Keratinocyte (primary cell): ENCODE results near the gene KMT2E. TPM values are rescaled to one million over a fixed set of nuclear protein-coding genes. Genes with fewer than 3 reads are reported as not detected.

Experiments
- DNase-seq: peaks from one replicate; pipeline ENCODE4 v3.0.0-alpha.2; 2011; ENCODE audit warnings: low read depth, missing footprints, low spot score
- FAIRE-seq: peaks from 2 replicates; lab custom pipeline; 2011; peaks lifted over from hg19 to GRCh38; lab: Jason Lieb, UNC
- H2AFZ ChIP-seq: 2 replicates; pipeline ENCODE4 v1.6.0; 2012; ENCODE audit warnings: low read length, control low read depth, inconsistent platforms; ENCODE audit not compliant: control insufficient read depth
- H3K27ac ChIP-seq: 2 replicates; pipeline ENCODE4 v1.5.1; 2011; ENCODE audit warnings: low read length; ENCODE audit not compliant: control insufficient read depth, insufficient read depth
- H3K27me3 ChIP-seq: 3 replicates; pipeline ENCODE4 v1.6.0; 2011; ENCODE audit warnings: low read length; ENCODE audit not compliant: control insufficient read depth, insufficient read depth; ENCODE audit errors: extremely low read depth
- H3K36me3 ChIP-seq, 2 experiments: 2 replicates in 1 of 2; 3 replicates in 1 of 2; pipeline ENCODE4 v1.5.1; 2011; ENCODE audit warnings: low read length in 2 of 2, mild to moderate bottlenecking in 1 of 2; ENCODE audit not compliant: control insufficient read depth in 2 of 2, insufficient read depth in 2 of 2; ENCODE audit errors: extremely low read depth in 1 of 2
- H3K4me1 ChIP-seq: 3 replicates; pipeline ENCODE4 v1.5.1; 2011; ENCODE audit warnings: low read length; ENCODE audit not compliant: control insufficient read depth, insufficient read depth; ENCODE audit errors: extremely low read depth
- H3K4me2 ChIP-seq: 3 replicates; pipeline ENCODE4 v1.6.0; 2011; ENCODE audit warnings: low read depth, low read length; ENCODE audit not compliant: control insufficient read depth, insufficient read depth; ENCODE audit errors: extremely low read depth
- H3K4me3 ChIP-seq, 3 experiments: fragments of 200-600 bp in 1 of 3; sonication (generic) in 1 of 3; 2 replicates in 2 of 3; 3 replicates in 1 of 3; pipeline ENCODE4 v1.5.1; 2011 to 2016; ENCODE audit warnings: low read length in 3 of 3, mild to moderate bottlenecking in 3 of 3, control low read depth in 2 of 3, inconsistent platforms in 1 of 3, low read depth in 1 of 3, mixed read lengths in 1 of 3, mixed run types in 1 of 3, moderate library complexity in 1 of 3; ENCODE audit not compliant: control insufficient read depth in 2 of 3, insufficient read depth in 2 of 3; ENCODE audit errors: extremely low read depth in 1 of 3
- H3K79me2 ChIP-seq: 2 replicates; pipeline ENCODE4 v1.6.0; 2012; ENCODE audit warnings: low read length; ENCODE audit not compliant: control insufficient read depth, insufficient read depth
- H3K9ac ChIP-seq: 3 replicates; pipeline ENCODE4 v1.6.0; 2011; ENCODE audit warnings: low read length; ENCODE audit not compliant: control insufficient read depth, insufficient read depth; ENCODE audit errors: extremely low read depth
- H3K9me1 ChIP-seq: 3 replicates; pipeline ENCODE4 v1.6.0; 2011; ENCODE audit warnings: low read length; ENCODE audit not compliant: control insufficient read depth, insufficient read depth; ENCODE audit errors: extremely low read depth
- H3K9me3 ChIP-seq: 2 replicates; pipeline ENCODE4 v1.5.1; 2012; ENCODE audit warnings: low read depth, low read length; ENCODE audit not compliant: control insufficient read depth
- H4K20me1 ChIP-seq: 3 replicates; pipeline ENCODE4 v1.6.0; 2011; ENCODE audit warnings: low read length; ENCODE audit not compliant: control insufficient read depth, insufficient read depth; ENCODE audit errors: extremely low read depth
- EZH2 ChIP-seq: IDR thresholded peaks from one replicate; pipeline ENCODE4 v1.6.1; 2012; ENCODE audit warnings: inconsistent platforms, mild to moderate bottlenecking, low read length, moderate library complexity
- dilution Hi-C: fragments of 300-500 bp; cut with MboI; formaldehyde crosslinking; loops from one replicate; pipeline ENCODE4 v1.7.0; 2020; ENCODE audit warnings: low sequenced_read_pairs; ENCODE audit not compliant: extremely low pct_ligation_motif_present
- polyA plus RNA-seq, 5 experiments: library from polyadenylated mRNA; depleted of rRNA in 3 of 5; stranded (reverse) in 3 of 5; stranded (forward) in 1 of 5; unstranded in 1 of 5; fragments of >200 nt; gene quantifications; 1 replicate in 1 of 5; 2 replicates in 3 of 5; 3 replicates in 1 of 5; pipeline versions ENCODE4 v1.2.1 to v1.2.3, GENCODE V29; 2011 to 2012; ENCODE audit warnings: missing spikeins in 2 of 5, low read depth in 1 of 5, low replicate concordance in 1 of 5
- TF ChIP-seq, protein P1 (sequence below), 3 experiments: IDR thresholded peaks in 1 of 3; conservative IDR thresholded peaks in 1 of 3; optimal IDR thresholded peaks in 1 of 3; 2 replicates in 2 of 3; 3 replicates in 1 of 3; pipeline versions ENCODE3 to v1.5.1; 2011; ENCODE audit warnings: low read length in 3 of 3, mild to moderate bottlenecking in 3 of 3, moderate library complexity in 2 of 3, control low read depth in 1 of 3, inconsistent platforms in 1 of 3; ENCODE audit not compliant: insufficient read depth in 2 of 3; ENCODE audit errors: extremely low read depth in 1 of 3

The KMT2E gene
- polyA plus RNA-seq, 1 donor (not counting 4 experiments of a cell fraction or from before 2014, with no cell fraction given) = 12.9 TPM

DNA sequence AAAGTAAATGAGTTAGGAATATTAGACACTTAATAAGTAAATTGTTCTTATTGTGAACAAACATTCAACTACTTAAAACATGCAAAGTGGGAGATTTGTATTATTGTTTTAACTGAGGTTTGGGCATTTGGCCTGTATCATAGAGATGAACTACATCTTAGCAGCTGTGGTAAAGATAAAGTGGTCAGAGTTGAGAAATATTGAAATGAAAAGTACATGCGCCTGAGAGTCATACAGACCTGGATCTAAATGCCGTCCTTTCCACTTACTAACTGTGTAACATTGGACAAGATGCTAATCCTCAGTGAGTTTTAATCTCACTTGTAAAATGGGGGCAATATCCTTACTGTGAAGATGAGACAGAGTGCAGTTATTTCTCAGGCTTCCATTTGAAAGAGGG is 74.5 kb downstream of the KMT2E start:
- Histone ChIP-seq H3K9me1 (no peaks in the 10 kb centered on the region), H3K79me2 (peaks cover 2% of the 10 kb centered on the region), H3K4me1 (no peaks in the 10 kb centered on the region), H3K9me3 (no peaks in the 10 kb centered on the region), H3K9ac (no peak overlapping the region), H3K4me3 (no peak overlapping the region), H3K27ac (no peak overlapping the region), H3K36me3 (peaks cover 5 to 11% of the 10 kb centered on the region in 2 experiments), H2AFZ (no peak overlapping the region), H4K20me1 (no peaks in the 10 kb centered on the region), H3K4me2 (no peak overlapping the region), H3K27me3 (no peaks in the 10 kb centered on the region)
- dilution Hi-C loops = no loop called here
- FAIRE-seq = no peak
- no peak for TF ChIP-seq EZH2
- TF ChIP-seq, protein P1, sequence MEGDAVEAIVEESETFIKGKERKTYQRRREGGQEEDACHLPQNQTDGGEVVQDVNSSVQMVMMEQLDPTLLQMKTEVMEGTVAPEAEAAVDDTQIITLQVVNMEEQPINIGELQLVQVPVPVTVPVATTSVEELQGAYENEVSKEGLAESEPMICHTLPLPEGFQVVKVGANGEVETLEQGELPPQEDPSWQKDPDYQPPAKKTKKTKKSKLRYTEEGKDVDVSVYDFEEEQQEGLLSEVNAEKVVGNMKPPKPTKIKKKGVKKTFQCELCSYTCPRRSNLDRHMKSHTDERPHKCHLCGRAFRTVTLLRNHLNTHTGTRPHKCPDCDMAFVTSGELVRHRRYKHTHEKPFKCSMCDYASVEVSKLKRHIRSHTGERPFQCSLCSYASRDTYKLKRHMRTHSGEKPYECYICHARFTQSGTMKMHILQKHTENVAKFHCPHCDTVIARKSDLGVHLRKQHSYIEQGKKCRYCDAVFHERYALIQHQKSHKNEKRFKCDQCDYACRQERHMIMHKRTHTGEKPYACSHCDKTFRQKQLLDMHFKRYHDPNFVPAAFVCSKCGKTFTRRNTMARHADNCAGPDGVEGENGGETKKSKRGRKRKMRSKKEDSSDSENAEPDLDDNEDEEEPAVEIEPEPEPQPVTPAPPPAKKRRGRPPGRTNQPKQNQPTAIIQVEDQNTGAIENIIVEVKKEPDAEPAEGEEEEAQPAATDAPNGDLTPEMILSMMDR (optimal IDR thresholded peaks at IDR 0.05 in 1 of 3, IDR thresholded peaks at IDR 0.05 in 1 of 3, conservative IDR thresholded peaks at IDR 0.05 in 1 of 3; ENCODE audit: extremely low read depth in 1 of 3, insufficient read depth in 2 of 3, low read length in 3 of 3) = no peak
- DNase-seq = no peak

DNA sequence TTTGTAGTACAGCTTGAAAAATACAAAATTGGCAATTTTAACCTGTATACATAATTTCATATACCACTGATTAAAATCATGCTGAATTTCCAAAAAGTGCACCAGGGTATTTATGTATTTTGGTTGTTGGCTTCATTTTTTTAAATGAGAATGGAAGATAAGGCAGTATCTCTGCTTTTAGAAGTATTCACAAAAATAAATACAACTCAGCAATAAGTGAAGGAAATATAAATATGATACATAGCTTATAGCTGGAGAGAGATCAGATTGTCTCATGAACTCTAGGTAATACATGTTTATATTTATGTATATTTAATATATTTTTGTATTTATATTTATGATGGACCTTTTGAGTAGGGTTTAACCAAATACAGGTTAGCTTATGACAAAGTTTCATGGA is 81.0 kb downstream of the KMT2E start:
- Histone ChIP-seq H3K4me3 (no peak overlapping the region), H4K20me1 (no peaks in the 10 kb centered on the region), H3K4me2 (no peak overlapping the region), H3K9me1 (no peaks in the 10 kb centered on the region), H3K27me3 (no peaks in the 10 kb centered on the region), H3K9me3 (no peaks in the 10 kb centered on the region), H3K36me3 (peaks cover 0 to 2% of the 10 kb centered on the region in 2 experiments), H3K79me2 (peaks cover 2% of the 10 kb centered on the region), H2AFZ (no peak overlapping the region), H3K9ac (no peak overlapping the region), H3K4me1 (no peaks in the 10 kb centered on the region), H3K27ac (no peak overlapping the region)
- no peak for DNase-seq
- TF ChIP-seq EZH2 = no peak
- TF ChIP-seq, protein P1 (optimal IDR thresholded peaks at IDR 0.05 in 1 of 3, IDR thresholded peaks at IDR 0.05 in 1 of 3, conservative IDR thresholded peaks at IDR 0.05 in 1 of 3; ENCODE audit: extremely low read depth in 1 of 3, insufficient read depth in 2 of 3, low read length in 3 of 3) = no peak
- dilution Hi-C loops = no loop called here
- FAIRE-seq = no peak
